ENCODE measurements around the gene ELK3.

ELK3 gene

DNA sequence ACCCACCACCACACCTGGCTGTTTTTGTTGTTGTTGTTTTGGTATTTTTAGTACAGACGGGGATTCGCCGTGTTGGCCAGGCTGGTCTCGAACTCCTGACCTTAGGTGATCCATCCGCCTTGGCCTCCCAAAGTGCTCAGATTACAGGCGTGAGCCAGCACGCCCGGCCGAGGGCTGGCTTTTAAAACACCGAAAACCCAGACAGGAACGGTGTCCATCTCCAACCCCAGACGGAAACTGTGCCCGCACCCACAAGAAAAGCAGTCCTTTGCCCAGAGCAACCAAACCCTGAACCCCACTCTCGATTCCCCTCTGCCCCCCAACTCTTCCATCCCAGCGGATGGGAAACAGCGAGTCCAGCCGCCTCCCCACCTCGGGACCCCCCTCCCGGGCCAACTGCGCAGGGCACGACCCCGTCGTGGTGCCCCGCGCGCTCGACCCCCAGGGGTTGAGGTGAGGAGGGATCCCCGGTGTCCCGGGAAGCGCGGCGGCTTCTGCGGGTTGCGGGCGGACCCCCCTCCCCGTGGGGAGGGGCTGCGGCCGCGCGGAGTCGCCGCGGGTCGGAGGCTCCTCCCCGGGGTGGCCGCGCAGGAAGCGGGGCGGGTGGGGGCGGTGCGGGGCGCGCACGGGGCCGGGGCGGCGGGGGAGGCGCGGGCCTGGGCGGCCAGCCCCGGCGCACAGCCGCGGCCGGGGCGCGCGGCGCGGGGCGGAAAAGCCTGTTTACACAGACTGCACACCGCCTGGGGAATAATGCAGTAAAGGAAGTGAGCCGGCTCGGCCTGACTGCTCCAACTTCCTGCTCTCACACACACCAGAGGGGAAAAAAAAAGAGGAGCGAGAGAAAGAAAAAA lies at the start of gene ELK3:
ELK3 (plus strand) TSS at position 651 of the 851 bp plus-strand sequence.
- Histone ChIP-seq H3K9ac (ENCODE audit: low read length) (peak within 1 kb of the TSS; percentile 85), H3K4me1 (ENCODE audit: insufficient read depth, low read length) (peaks cover 21% of the 10 kb centered on the region), H3K4me3 (ENCODE audit: low read depth in 1 of 2, low read length in 2 of 2) (peak within 1 kb of the TSS; percentile 96 to 100), H3K9me3 (ENCODE audit: low read length) (no peaks in the 10 kb centered on the region), H3K27ac (ENCODE audit: low read depth, low read length) (peak within 1 kb of the TSS; percentile 83), H3K36me3 (ENCODE audit: insufficient read depth, low read length) (no peaks in the 10 kb centered on the region), H3K27me3 (ENCODE audit: control insufficient read depth in 1 of 2, insufficient read depth in 2 of 2, low read length in 2 of 2) (no peaks in the 10 kb centered on the region)

DNA sequence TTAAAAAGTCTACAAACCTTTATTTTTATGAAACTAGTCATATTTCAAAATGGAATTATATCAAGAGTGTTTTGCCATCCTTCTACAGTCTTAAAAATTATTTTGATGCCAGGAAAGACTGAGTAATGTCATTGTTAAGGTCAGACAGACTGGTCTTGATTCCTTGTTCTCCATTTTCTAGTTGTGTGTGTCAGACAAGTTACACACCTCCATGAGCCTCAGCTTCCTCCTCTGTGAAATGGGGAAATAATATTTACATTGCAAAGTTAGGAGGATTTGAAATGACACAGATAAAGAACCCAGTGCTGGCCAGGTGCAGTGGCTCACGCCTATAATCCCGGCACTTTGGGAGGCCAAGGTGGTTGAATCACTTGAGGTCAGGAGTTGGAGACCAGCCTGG lies 47.4 kb upstream of the ELK3 start:
- Histone ChIP-seq H3K4me3 (ENCODE audit: low read depth in 1 of 2, low read length in 2 of 2) (no peak overlapping the region), H3K27me3 (ENCODE audit: control insufficient read depth in 1 of 2, insufficient read depth in 2 of 2, low read length in 2 of 2) (no peaks in the 10 kb centered on the region), H3K27ac (ENCODE audit: low read depth, low read length) (no peak overlapping the region), H3K36me3 (ENCODE audit: insufficient read depth, low read length) (no peaks in the 10 kb centered on the region), H3K9ac (ENCODE audit: low read length) (no peak overlapping the region), H3K4me1 (ENCODE audit: insufficient read depth, low read length) (no peaks in the 10 kb centered on the region), H3K9me3 (ENCODE audit: low read length) (no peaks in the 10 kb centered on the region)

- Histone ChIP-seq H3K27ac (ENCODE audit: low read depth, low read length) (no peak overlapping the region), H3K4me1 (ENCODE audit: insufficient read depth, low read length) (no peaks in the 10 kb centered on the region), H3K27me3 (ENCODE audit: control insufficient read depth in 1 of 2, insufficient read depth in 2 of 2, low read length in 2 of 2) (no peaks in the 10 kb centered on the region), H3K9me3 (ENCODE audit: low read length) (no peaks in the 10 kb centered on the region), H3K36me3 (ENCODE audit: insufficient read depth, low read length) (no peaks in the 10 kb centered on the region), H3K4me3 (ENCODE audit: low read depth in 1 of 2, low read length in 2 of 2) (no peak overlapping the region), H3K9ac (ENCODE audit: low read length) (no peak overlapping the region)
These were observed 43.7 kb upstream of the ELK3 start for GRCh38 chr12:96150442-96150841.

- Histone ChIP-seq H3K27me3 (ENCODE audit: control insufficient read depth in 1 of 2, insufficient read depth in 2 of 2, low read length in 2 of 2) (no peaks in the 10 kb centered on the region), H3K4me1 (ENCODE audit: insufficient read depth, low read length) (no peaks in the 10 kb centered on the region), H3K36me3 (ENCODE audit: insufficient read depth, low read length) (no peaks in the 10 kb centered on the region), H3K9ac (ENCODE audit: low read length) (no peak overlapping the region), H3K9me3 (ENCODE audit: low read length) (no peaks in the 10 kb centered on the region), H3K4me3 (ENCODE audit: low read depth in 1 of 2, low read length in 2 of 2) (no peak overlapping the region), H3K27ac (ENCODE audit: low read depth, low read length) (no peak overlapping the region)
These were observed 42.0 kb upstream of the ELK3 start for GRCh38 chr12:96152164-96152563.

- H3K4me3 ChIP-seq (ENCODE audit: low read depth in 1 of 2, low read length in 2 of 2) = no peak overlapping the region
- no peak overlapping the region for H3K27ac ChIP-seq (ENCODE audit: low read depth, low read length)
- H3K9ac ChIP-seq (ENCODE audit: low read length) = no peak overlapping the region
- no peaks in the 10 kb centered on the region for H3K36me3 ChIP-seq (ENCODE audit: insufficient read depth, low read length)
- no peaks in the 10 kb centered on the region for H3K27me3 ChIP-seq (ENCODE audit: control insufficient read depth in 1 of 2, insufficient read depth in 2 of 2, low read length in 2 of 2)
- H3K9me3 ChIP-seq (ENCODE audit: low read length) = no peaks in the 10 kb centered on the region
- no peaks in the 10 kb centered on the region for H3K4me1 ChIP-seq (ENCODE audit: insufficient read depth, low read length)
These were observed 40.9 kb upstream of the ELK3 start for GRCh38 chr12:96153131-96153725.

DNA sequence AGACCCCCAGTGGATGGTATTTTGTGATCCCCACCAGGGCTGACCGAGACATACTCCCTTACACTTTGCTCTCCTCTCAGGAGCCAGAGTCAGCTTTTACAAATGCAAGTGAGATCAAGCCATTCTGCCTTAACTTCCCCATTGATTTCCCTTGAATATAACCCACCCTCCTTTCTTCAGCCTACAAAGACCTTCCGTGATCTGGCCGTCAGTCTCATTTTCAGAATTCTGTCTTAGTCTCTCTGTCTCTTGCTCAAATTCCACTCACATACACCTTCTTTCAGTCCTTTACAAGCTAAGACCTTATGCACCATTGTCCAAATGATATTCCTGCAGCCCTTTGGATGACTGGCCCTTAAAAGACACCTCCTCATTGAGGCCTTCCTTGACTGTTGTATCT lies 39.0 kb upstream of the ELK3 start:
- no peaks in the 10 kb centered on the region for H3K4me1 ChIP-seq (ENCODE audit: insufficient read depth, low read length)
- H3K27me3 ChIP-seq (ENCODE audit: control insufficient read depth in 1 of 2, insufficient read depth in 2 of 2, low read length in 2 of 2) = no peaks in the 10 kb centered on the region
- no peak overlapping the region for H3K9ac ChIP-seq (ENCODE audit: low read length)
- no peak overlapping the region for H3K27ac ChIP-seq (ENCODE audit: low read depth, low read length)
- no peak overlapping the region for H3K4me3 ChIP-seq (ENCODE audit: low read depth in 1 of 2, low read length in 2 of 2)
- no peaks in the 10 kb centered on the region for H3K9me3 ChIP-seq (ENCODE audit: low read length)
- no peaks in the 10 kb centered on the region for H3K36me3 ChIP-seq (ENCODE audit: insufficient read depth, low read length)

DNA sequence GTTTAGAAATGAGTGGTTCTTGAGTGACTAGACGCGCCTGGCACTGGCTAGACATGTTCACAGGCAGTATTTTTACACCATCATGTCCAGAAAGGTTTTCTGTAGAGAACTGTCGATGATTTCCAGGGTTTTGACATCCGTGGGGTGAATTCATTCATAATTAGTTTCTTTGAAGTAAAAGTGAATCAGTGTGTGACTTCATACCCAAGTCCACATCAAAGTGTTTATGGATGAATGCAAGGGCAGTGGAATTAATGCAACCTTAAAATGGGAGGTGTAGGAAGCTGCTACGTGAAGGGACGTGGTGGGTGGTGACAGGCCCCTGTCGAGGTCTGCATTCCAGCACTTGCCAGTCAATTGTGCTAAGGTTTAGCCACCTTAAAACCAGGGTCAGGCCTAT lies 38.4 kb upstream of the ELK3 start:
- no peaks in the 10 kb centered on the region for H3K36me3 ChIP-seq (ENCODE audit: insufficient read depth, low read length)
- no peaks in the 10 kb centered on the region for H3K27me3 ChIP-seq (ENCODE audit: control insufficient read depth in 1 of 2, insufficient read depth in 2 of 2, low read length in 2 of 2)
- no peaks in the 10 kb centered on the region for H3K9me3 ChIP-seq (ENCODE audit: low read length)
- H3K9ac ChIP-seq (ENCODE audit: low read length) = no peak overlapping the region
- H3K4me1 ChIP-seq (ENCODE audit: insufficient read depth, low read length) = no peaks in the 10 kb centered on the region
- no peak overlapping the region for H3K4me3 ChIP-seq (ENCODE audit: low read depth in 1 of 2, low read length in 2 of 2)
- H3K27ac ChIP-seq (ENCODE audit: low read depth, low read length) = no peak overlapping the region

DNA sequence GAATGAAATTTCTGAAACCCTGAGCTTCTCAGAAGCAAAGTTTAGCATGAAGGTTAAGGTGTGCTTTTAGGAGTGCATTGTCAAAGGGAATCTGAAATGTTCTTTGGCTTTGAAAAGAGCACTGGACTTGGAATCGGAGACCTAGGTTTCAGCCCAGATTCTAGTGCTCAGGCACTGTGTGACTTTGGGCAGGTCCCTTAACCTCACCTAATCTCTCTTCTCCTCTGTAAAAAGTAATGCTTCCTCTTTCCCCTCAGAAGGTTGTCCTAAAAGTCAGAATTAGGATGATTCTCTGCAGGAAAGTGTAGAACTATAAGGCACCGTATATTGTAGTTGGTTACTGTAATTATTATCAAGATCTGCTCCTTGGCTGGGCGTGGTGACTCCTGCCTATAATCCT lies 38.0 kb upstream of the ELK3 start:
- Histone ChIP-seq H3K9ac (ENCODE audit: low read length) (no peak overlapping the region), H3K9me3 (ENCODE audit: low read length) (no peaks in the 10 kb centered on the region), H3K27ac (ENCODE audit: low read depth, low read length) (no peak overlapping the region), H3K27me3 (ENCODE audit: control insufficient read depth in 1 of 2, insufficient read depth in 2 of 2, low read length in 2 of 2) (no peaks in the 10 kb centered on the region), H3K4me1 (ENCODE audit: insufficient read depth, low read length) (no peaks in the 10 kb centered on the region), H3K36me3 (ENCODE audit: insufficient read depth, low read length) (no peaks in the 10 kb centered on the region), H3K4me3 (ENCODE audit: low read depth in 1 of 2, low read length in 2 of 2) (no peak overlapping the region)

DNA sequence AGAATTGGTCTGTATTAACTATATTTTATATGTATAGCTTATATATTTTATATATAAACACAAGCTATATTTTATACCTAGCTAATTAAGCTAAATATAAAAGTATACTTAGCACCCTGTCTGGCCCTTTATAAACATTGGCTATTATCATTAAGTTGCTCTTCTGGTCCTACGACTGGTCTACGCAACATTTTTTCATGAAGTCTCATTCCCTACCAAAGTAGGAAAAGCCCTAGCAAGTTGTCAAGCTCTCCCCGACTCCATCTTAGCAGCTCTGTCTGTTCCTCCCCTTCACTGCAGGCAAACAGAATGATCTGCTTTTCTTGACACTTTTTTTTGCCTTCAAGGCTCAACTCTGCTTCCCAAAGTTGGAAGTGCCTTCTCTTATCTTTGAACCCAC lies 36.7 kb upstream of the ELK3 start:
- Histone ChIP-seq H3K27ac (ENCODE audit: low read depth, low read length) (no peak overlapping the region), H3K4me3 (ENCODE audit: low read depth in 1 of 2, low read length in 2 of 2) (no peak overlapping the region), H3K36me3 (ENCODE audit: insufficient read depth, low read length) (no peaks in the 10 kb centered on the region), H3K9ac (ENCODE audit: low read length) (no peak overlapping the region), H3K27me3 (ENCODE audit: control insufficient read depth in 1 of 2, insufficient read depth in 2 of 2, low read length in 2 of 2) (no peaks in the 10 kb centered on the region), H3K9me3 (ENCODE audit: low read length) (no peaks in the 10 kb centered on the region), H3K4me1 (ENCODE audit: insufficient read depth, low read length) (no peaks in the 10 kb centered on the region)

DNA sequence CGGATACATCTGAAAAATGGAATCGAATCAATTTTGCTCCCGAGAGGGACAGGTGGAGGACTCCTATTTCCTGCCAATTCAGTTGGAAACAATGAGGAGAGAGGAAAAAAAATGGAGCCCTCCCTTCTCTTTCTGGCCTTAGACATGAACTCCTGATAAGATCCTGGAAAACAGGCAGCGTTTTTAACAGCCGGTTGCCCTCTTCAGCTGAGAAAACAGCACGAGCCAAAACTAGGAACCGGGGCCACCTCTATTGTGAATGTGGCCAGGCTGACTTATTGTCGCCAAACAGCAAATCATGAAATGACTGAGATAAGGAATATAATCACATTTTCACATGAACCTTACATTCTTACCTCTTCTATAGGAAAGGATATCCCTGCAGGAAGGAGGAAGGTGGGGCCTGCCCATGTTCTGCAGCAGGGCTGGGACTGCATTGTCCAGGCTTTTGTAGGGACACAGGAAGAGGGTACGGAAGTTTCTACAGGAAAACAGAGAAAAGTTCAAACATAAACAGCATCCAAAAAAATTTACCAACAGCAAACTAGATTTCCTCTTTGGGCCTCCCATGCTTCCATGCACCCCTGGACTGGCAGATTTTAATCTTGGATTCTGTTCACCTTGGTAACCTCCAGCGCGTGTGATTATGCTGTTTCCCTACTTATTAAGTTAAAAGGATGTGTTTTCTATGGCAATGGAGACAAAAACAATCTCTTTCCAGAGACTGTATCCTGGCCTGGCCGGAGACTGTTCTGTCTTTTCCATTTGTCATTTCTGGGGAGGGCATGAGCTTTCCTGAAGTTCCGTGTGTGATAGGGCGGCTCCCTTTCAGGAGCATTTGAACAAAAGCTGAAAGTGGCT lies 29.0 kb upstream of the ELK3 start:
- no peak overlapping the region for H3K4me3 ChIP-seq (ENCODE audit: low read depth in 1 of 2, low read length in 2 of 2)
- no peaks in the 10 kb centered on the region for H3K27me3 ChIP-seq (ENCODE audit: control insufficient read depth in 1 of 2, insufficient read depth in 2 of 2, low read length in 2 of 2)
- no peak overlapping the region for H3K9ac ChIP-seq (ENCODE audit: low read length)
- no peaks in the 10 kb centered on the region for H3K9me3 ChIP-seq (ENCODE audit: low read length)
- no peaks in the 10 kb centered on the region for H3K36me3 ChIP-seq (ENCODE audit: insufficient read depth, low read length)
- H3K4me1 ChIP-seq (ENCODE audit: insufficient read depth, low read length) = no peaks in the 10 kb centered on the region
- H3K27ac ChIP-seq (ENCODE audit: low read depth, low read length) = no peak overlapping the region

DNA sequence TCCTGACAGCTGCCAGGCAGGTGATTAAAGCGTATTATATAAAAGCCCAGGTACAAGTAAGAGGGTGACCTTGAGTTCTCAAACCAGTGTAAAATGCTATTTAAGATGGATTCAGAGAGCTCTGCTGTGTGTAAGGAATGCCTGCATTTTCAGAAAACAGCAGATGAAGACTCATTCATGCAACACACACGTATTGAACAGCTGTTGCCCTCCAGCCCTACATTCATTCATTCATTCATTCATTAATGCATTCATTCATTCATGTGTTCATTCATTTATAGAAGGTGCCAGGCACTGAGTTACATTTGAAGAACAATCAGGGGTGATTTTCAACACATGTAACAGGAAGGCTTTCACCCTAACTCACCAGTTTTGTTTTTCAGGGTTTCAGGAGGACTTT lies 27.4 kb upstream of the ELK3 start:
- Histone ChIP-seq H3K27ac (ENCODE audit: low read depth, low read length) (no peak overlapping the region), H3K27me3 (ENCODE audit: control insufficient read depth in 1 of 2, insufficient read depth in 2 of 2, low read length in 2 of 2) (no peaks in the 10 kb centered on the region), H3K9ac (ENCODE audit: low read length) (no peak overlapping the region), H3K4me1 (ENCODE audit: insufficient read depth, low read length) (no peaks in the 10 kb centered on the region), H3K4me3 (ENCODE audit: low read depth in 1 of 2, low read length in 2 of 2) (no peak overlapping the region), H3K36me3 (ENCODE audit: insufficient read depth, low read length) (no peaks in the 10 kb centered on the region), H3K9me3 (ENCODE audit: low read length) (no peaks in the 10 kb centered on the region)

Measured in muscle layer of colon (tissue), 2 donors.